GM23248 (cell line): Measurements from ENCODE around the gene SF3B6.

Source experiments
- EZH2 ChIP-seq: fragments of 200-600 bp; sonication (generic); IDR thresholded peaks from 2 replicates; pipeline ENCODE4 v1.6.1; 2018; ENCODE audit warnings: antibody characterized with exemption, mild to moderate bottlenecking; ENCODE audit not compliant: insufficient read depth, poor library complexity, severe bottlenecking
- EZH2phosphoT487 ChIP-seq: fragments of 200-600 bp; sonication (generic); IDR thresholded peaks from 2 replicates; pipeline ENCODE4 v1.6.1; 2018; ENCODE audit warnings: antibody characterized with exemption, moderate library complexity, mild to moderate bottlenecking, low read depth; ENCODE audit not compliant: insufficient read depth

DNA sequence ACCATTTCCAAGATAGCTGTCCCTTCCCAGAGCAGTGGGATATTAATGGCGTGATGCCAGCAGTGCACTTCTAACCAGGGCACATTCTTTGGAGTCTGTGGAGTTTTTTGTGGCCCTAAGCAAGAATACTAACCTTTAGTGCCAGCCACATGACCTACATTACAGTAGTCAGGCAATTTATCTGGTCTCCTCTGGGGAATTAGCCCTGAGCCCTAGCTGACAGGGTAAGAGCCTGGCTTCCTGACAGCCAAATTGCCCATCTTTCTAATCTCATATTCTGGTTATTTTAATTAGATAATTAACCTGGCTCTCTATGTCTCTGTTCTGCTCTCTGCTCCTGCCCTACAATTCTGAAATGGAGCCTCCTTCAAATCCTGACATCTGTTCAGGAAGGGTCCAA lies 41.8 kb upstream of the SF3B6 start:
- TF ChIP-seq EZH2: no peak
- TF ChIP-seq EZH2phosphoT487: no peak
